ENCODE measurements around the gene TACC3. TPM values are rescaled to one million over a fixed set of nuclear protein-coding genes. Genes with fewer than 3 reads are reported as not detected.

TACC3 gene
- total RNA-seq, 1 experiment from 2014 or later: 156 TPM

DNA sequence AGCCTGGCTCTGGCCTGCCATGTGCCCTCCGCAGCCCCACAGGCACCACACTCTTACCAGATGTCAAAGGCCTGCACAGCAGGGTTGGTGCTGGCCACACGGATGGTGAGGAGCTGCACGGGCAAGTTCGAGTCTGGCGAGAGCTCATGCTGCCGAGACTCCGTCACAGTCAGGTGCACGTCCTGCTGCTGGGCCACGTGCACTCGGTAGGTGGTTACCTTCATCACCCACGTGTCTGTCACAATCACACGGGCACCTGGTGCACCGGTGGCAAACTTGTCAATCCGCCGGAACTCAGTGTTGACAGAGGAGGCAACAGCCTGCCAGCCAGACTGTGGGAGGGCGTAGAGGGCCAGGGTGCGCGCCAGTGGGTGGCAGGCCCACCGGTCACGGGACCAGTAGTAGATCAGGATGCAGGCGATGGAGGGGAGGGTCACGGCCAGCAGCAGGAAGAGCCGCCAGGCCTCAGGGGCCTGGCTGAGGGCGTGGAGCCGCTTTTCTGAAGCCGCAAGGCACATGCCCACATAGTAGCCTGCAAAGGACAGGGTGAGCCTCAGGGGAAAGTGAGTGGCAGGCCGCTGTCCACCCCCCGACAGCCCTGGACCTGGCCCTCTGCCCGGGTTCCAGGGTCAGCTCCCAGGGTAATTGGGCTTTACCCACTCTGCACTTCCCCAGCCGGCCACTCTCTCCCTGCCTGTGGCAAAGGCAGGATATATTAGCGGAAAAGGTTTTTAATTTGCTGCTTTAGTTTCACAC lies 3.0 kb upstream of the TACC3 start:
- H3K27ac ChIP-seq (ENCODE audit: insufficient read length, low read depth, low read length): no peak overlapping the region
- Mint-ChIP-seq H3K4me1 (peaks cover 29 to 37% of the 10 kb centered on the region in 2 experiments), H3K27ac (no peak overlapping the region), H3K36me3 (ENCODE audit: insufficient read depth in 1 of 3, low read depth in 3 of 3) (peaks cover 9 to 28% (median 24%) of the 10 kb centered on the region in 3 experiments), H3K27me3 (ENCODE audit: low read depth) (no peaks in the 10 kb centered on the region), H3K4me3 (peak overlapping the region; percentile 38 to 62; a peak in 2 of 5 replicates), H3K9me3 (no peaks in the 10 kb centered on the region)
- no CpG with 5 or more reads among the region's 31 CpGs for WGBS (ENCODE audit: extremely low coverage, insufficient read length, low lambda C conversion rate)
- H3K4me2 ChIP-seq (ENCODE audit: insufficient read depth, insufficient read length, low read length): no peak overlapping the region
- H3K56ac ChIP-seq (ENCODE audit: insufficient read length, low read depth, low read length): no peak overlapping the region
- H3K27me3 ChIP-seq (ENCODE audit: insufficient read depth, low read length): no peaks in the 10 kb centered on the region
- H3K23me2 ChIP-seq (ENCODE audit: insufficient read length, low read depth, low read length, poor library complexity, severe bottlenecking): peaks cover 18% of the 10 kb centered on the region
- no peaks in the 10 kb centered on the region for H3K9me3 ChIP-seq (ENCODE audit: control insufficient read depth, low read depth, low read length)
- peak; percentile 22 for DNase-seq
- H2BK20ac ChIP-seq (ENCODE audit: low read depth, low read length, poor library complexity, severe bottlenecking): no peak overlapping the region
- peaks cover 15% of the 10 kb centered on the region for H3K79me1 ChIP-seq (ENCODE audit: insufficient read depth, low read depth, low read length, poor library complexity, severe bottlenecking)
- H3K14ac ChIP-seq (ENCODE audit: insufficient read depth, low read length): no peak overlapping the region
- no peak overlapping the region for H2BK120ac ChIP-seq (ENCODE audit: low read depth, low read length, poor library complexity, severe bottlenecking)
- no peak overlapping the region for H4K5ac ChIP-seq (ENCODE audit: insufficient read length, low read depth, low read length)
- H4K8ac ChIP-seq (replicated peaks; ENCODE audit: insufficient read length, low read depth, low read length): no peak overlapping the region
- no peak overlapping the region for H2BK12ac ChIP-seq (ENCODE audit: insufficient read length, low read depth, low read length)
- H4K91ac ChIP-seq (ENCODE audit: insufficient read length, low read depth, low read length): no peak overlapping the region
- no peaks in the 10 kb centered on the region for H4K20me1 ChIP-seq (ENCODE audit: control insufficient read depth, insufficient read depth, insufficient read length)
- H3K4me1 ChIP-seq (ENCODE audit: insufficient read depth, low read length): no peaks in the 10 kb centered on the region
- H2BK15ac ChIP-seq (ENCODE audit: low read depth, low read length): no peak overlapping the region
- no peak overlapping the region for H3K9ac ChIP-seq (ENCODE audit: extremely low read depth, insufficient read length, low read length)
- H3T11ph ChIP-seq (ENCODE audit: low read length): no peak overlapping the region
- no peak overlapping the region for H3K18ac ChIP-seq (ENCODE audit: insufficient read length, low read depth, low read length)
- no peak overlapping the region for H2AFZ ChIP-seq (ENCODE audit: low read length)
- TF ChIP-seq CTCF (conservative IDR thresholded peaks at IDR 0.05): no peak
- peaks cover 16% of the 10 kb centered on the region; the same call in 1 of the 2 replicates for H3K79me2 ChIP-seq (ENCODE audit: insufficient read depth, low read length)
- H2AK5ac ChIP-seq (ENCODE audit: insufficient read length, low read length): no peak overlapping the region
- H3K4ac ChIP-seq (ENCODE audit: low read depth, low read length): no peak overlapping the region
- no peak overlapping the region for H3K23ac ChIP-seq (ENCODE audit: insufficient read length, low read depth, low read length)
- H2BK5ac ChIP-seq (ENCODE audit: insufficient read length, low read length): no peak overlapping the region
